SK-N-SH (cell line): Measurements from ENCODE around the gene PEX12. TPM values are rescaled to one million over a fixed set of nuclear protein-coding genes. Genes with fewer than 3 reads are reported as not detected.

Source experiments
- CTCF ChIA-PET: fragments of 300-600, 350-600 bp; formaldehyde crosslinking; extraction: SDS; loops from one replicate; lab custom pipeline; 2021; lab: Yijun Ruan, JAX
- POLR2A ChIA-PET: fragments of 350-600 bp; sonication (Branson Sonifier 250); formaldehyde crosslinking; extraction: SDS; loops from one replicate; lab custom pipeline; 2020; ENCODE audit warnings: antibody characterized with exemption, inconsistent platforms; lab: Yijun Ruan, JAX
- DNase-seq: peaks from one replicate; pipeline ENCODE4 v3.0.0; 2012
- H2AFZ ChIP-seq: fragments of 200-600 bp; sonication (generic); 2 replicates; pipeline ENCODE4 v1.8.1; 2016; ENCODE audit warnings: antibody characterized with exemption, mild to moderate bottlenecking, low read depth
- H3F3A ChIP-seq: fragments of 200-600 bp; sonication (generic); replicated peaks from 2 replicates; pipeline ENCODE3; 2016; ENCODE audit warnings: antibody characterized with exemption, mild to moderate bottlenecking; ENCODE audit not compliant: insufficient read depth
- H3K27ac ChIP-seq, 2 experiments: fragments of 200-500 bp in 1 of 2; fragments of 200-600 bp in 1 of 2; sonication (Bioruptor generic) in 1 of 2; sonication (generic), shearing (Covaris generic) in 1 of 2; 2 replicates each; pipeline versions ENCODE4 v1.5.1 to v1.6.1; 2014 to 2016; ENCODE audit warnings: low read depth in 2 of 2, inconsistent platforms in 1 of 2, low read length in 1 of 2, mild to moderate bottlenecking in 1 of 2, mixed read lengths in 1 of 2
- H3K27me3 ChIP-seq: fragments of 200-600 bp; sonication (generic), shearing (Covaris generic); 2 replicates; pipeline ENCODE4 v1.6.1; 2016; ENCODE audit warnings: mixed run types; ENCODE audit not compliant: insufficient read depth
- H3K36me3 ChIP-seq, 2 experiments: fragments of 200-500 bp in 1 of 2; fragments of 200-600 bp in 1 of 2; sonication (Bioruptor generic) in 1 of 2; sonication (generic) in 1 of 2; replicated peaks in 1 of 2; 2 replicates each; pipeline versions ENCODE3 to v1.5.1; 2014 to 2016; ENCODE audit warnings: low read length in 1 of 2, mild to moderate bottlenecking in 1 of 2; ENCODE audit not compliant: insufficient read depth in 2 of 2, control insufficient read depth in 1 of 2
- H3K4me1 ChIP-seq, 2 experiments: fragments of 200-500 bp in 1 of 2; fragments of 200-600 bp in 1 of 2; sonication (Bioruptor generic) in 1 of 2; sonication (generic), shearing (Covaris generic) in 1 of 2; 2 replicates each; pipeline versions ENCODE4 v1.5.1 to v1.6.1; 2014 to 2016; ENCODE audit warnings: low read depth in 1 of 2, low read length in 1 of 2, mixed run types in 1 of 2; ENCODE audit not compliant: insufficient read depth in 2 of 2, control insufficient read depth in 1 of 2
- H3K4me2 ChIP-seq: fragments of 200-600 bp; sonication (generic), shearing (Covaris generic); 2 replicates; pipeline ENCODE4 v1.6.1; 2017; ENCODE audit warnings: mixed run types
- H3K4me3 ChIP-seq, 2 experiments: fragments of 200-500 bp in 1 of 2; fragments of 200-600 bp in 1 of 2; sonication (Bioruptor generic) in 1 of 2; sonication (generic), shearing (Covaris generic) in 1 of 2; 2 replicates each; pipeline versions ENCODE4 v1.5.1 to v1.8.1; 2014 to 2016; ENCODE audit warnings: low read depth in 2 of 2, inconsistent platforms in 1 of 2, low read length in 1 of 2, mild to moderate bottlenecking in 1 of 2, mixed read lengths in 1 of 2, moderate library complexity in 1 of 2
- H3K79me2 ChIP-seq: fragments of 200-600 bp; sonication (generic); 2 replicates; pipeline ENCODE4 v1.8.1; 2017; ENCODE audit warnings: mild to moderate bottlenecking; ENCODE audit not compliant: insufficient read depth
- H3K9ac ChIP-seq: fragments of 200-600 bp; sonication (generic); 2 replicates; pipeline ENCODE4 v1.6.1; 2017; ENCODE audit warnings: mixed run types
- H3K9me2 ChIP-seq: fragments of 200-600 bp; sonication (generic); 2 replicates; pipeline ENCODE4 v1.6.1; 2017; ENCODE audit warnings: mixed run types
- H3K9me3 ChIP-seq: fragments of 200-600 bp; sonication (generic); 2 replicates; pipeline ENCODE4 v1.6.1; 2017; ENCODE audit warnings: mixed run types, mild to moderate bottlenecking, moderate library complexity
- H4K20me1 ChIP-seq: fragments of 200-600 bp; sonication (generic); 2 replicates; pipeline ENCODE4 v1.6.1; 2017; ENCODE audit warnings: mild to moderate bottlenecking, mixed run types; ENCODE audit not compliant: insufficient read depth
- ELF1 ChIP-seq: IDR thresholded peaks from 2 replicates; pipeline ENCODE4 v1.4.0; 2012
- FOXJ3 ChIP-seq: sonication (generic); formaldehyde crosslinking; IDR thresholded peaks from 2 replicates; pipeline ENCODE4 v1.5.1; 2020; ENCODE audit warnings: mild to moderate bottlenecking, missing genetic modification reagents
- FOXM1 ChIP-seq: IDR thresholded peaks from 2 replicates; pipeline ENCODE4 v1.4.0; 2012; ENCODE audit warnings: low read depth, mild to moderate bottlenecking
- JUND ChIP-seq: IDR thresholded peaks from 2 replicates; pipeline ENCODE4 v1.4.0; 2012
- MEF2A ChIP-seq: IDR thresholded peaks from 2 replicates; pipeline ENCODE4 v1.4.0; 2012; ENCODE audit warnings: low read depth, borderline replicate concordance
- MXI1 ChIP-seq: IDR thresholded peaks from 2 replicates; pipeline ENCODE4 v1.6.1; 2012; ENCODE audit warnings: mild to moderate bottlenecking, low read depth, low read length, improper control_type of control experiment
- NFIC ChIP-seq: IDR thresholded peaks from 2 replicates; pipeline ENCODE4 v1.4.0; 2012; ENCODE audit warnings: borderline replicate concordance
- RAD21 ChIP-seq: IDR thresholded peaks from 2 replicates; pipeline ENCODE4 v1.6.1; 2012; ENCODE audit warnings: mild to moderate bottlenecking, low read length
- RCOR1 ChIP-seq: fragments of 150-350 bp; IDR thresholded peaks from 2 replicates; pipeline ENCODE4 v1.6.1; 2017; ENCODE audit warnings: antibody characterized with exemption, low read length
- RFX5 ChIP-seq: IDR thresholded peaks from 2 replicates; pipeline ENCODE4 v1.6.1; 2012; ENCODE audit warnings: mild to moderate bottlenecking, improper control_type of control experiment, low read length
- RXRA ChIP-seq: IDR thresholded peaks from 2 replicates; pipeline ENCODE4 v1.4.0; 2012; ENCODE audit warnings: low read depth, mild to moderate bottlenecking, borderline replicate concordance
- TAF1 ChIP-seq: IDR thresholded peaks from 2 replicates; pipeline ENCODE4 v1.6.1; 2012; ENCODE audit warnings: low read depth, mild to moderate bottlenecking, low read length, moderate library complexity, borderline replicate concordance
- TCF12 ChIP-seq: IDR thresholded peaks from 2 replicates; pipeline ENCODE4 v1.4.0; 2012
- TEAD4 ChIP-seq: IDR thresholded peaks from 2 replicates; pipeline ENCODE4 v1.4.0; 2012; ENCODE audit warnings: mild to moderate bottlenecking, borderline replicate concordance; ENCODE audit not compliant: insufficient read depth
- YY1 ChIP-seq: IDR thresholded peaks from 2 replicates; pipeline ENCODE4 v1.4.0; 2012; ENCODE audit warnings: low read depth, mild to moderate bottlenecking
- WGBS: methylation state at CpG from one replicate; pipeline ENCODE4 v1.1.6; 2017; ENCODE audit warnings: low lambda C conversion rate; 5-methylcytosine and 5-hydroxymethylcytosine counted together
- polyA plus RNA-seq, 3 experiments: library from polyadenylated mRNA; depleted of rRNA; stranded (reverse); fragments of >200 nt; gene quantifications; 2 replicates each; pipeline ENCODE4 v1.2.3, GENCODE V29; 2012
- TF ChIP-seq, protein P1 (sequence below): IDR thresholded peaks from 2 replicates; pipeline ENCODE4 v1.4.0; 2012; ENCODE audit warnings: low read depth, borderline replicate concordance
- TF ChIP-seq, protein P2 (sequence below): fragments of 150-350 bp; IDR thresholded peaks from 2 replicates; pipeline ENCODE4 v1.6.1; 2017; ENCODE audit warnings: antibody characterized with exemption, low read length, low read depth, borderline replicate concordance
- TF ChIP-seq, protein P3 (sequence below): IDR thresholded peaks from 2 replicates; pipeline ENCODE4; 2012
- TF ChIP-seq, protein P4 (sequence below): fragments of 200-600 bp; sonication (generic); IDR thresholded peaks from 2 replicates; pipeline ENCODE4 v1.6.1; 2017; ENCODE audit warnings: antibody characterized with exemption, mild to moderate bottlenecking, moderate library complexity
- TF ChIP-seq, protein P5 (sequence below): IDR thresholded peaks from 2 replicates; pipeline ENCODE4 v1.4.0; 2012; ENCODE audit warnings: low read depth

The PEX12 gene
- polyA plus RNA-seq, 1 of the 3 experiments (the other 2 are of a cell fraction) = 4.3 TPM

DNA sequence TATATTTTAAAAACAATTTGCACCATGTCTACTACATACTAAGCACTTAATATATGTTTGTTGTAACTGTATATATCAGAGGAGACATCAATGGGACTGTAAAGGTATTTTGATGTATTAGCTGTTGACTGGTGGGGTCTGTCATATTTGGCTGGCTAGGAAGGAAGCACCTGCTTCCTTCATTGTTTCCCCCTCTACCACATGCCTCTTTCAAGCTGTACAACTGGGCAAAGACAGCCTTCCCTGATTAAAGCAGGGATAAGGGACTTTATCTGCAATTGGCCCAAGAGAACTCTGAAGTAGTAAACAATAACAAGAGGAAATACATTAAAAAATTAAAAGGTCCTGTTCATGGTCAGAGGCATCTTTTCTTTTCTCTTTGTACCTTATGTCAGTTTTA is 35.4 kb downstream of the PEX12 start:
- POLR2A ChIA-PET = no interaction called here
- H3K4me2 ChIP-seq = no peak overlapping the region
- CTCF ChIA-PET = interaction anchor here (1.7 to 4.3 kb wide), 2 partner anchors 10 to 230 kb away, joined by 8 to 26 read pairs; no protein-coding TSS in a partner anchor
- no peak overlapping the region for H3K9ac ChIP-seq
- no peak overlapping the region for H3K4me3 ChIP-seq
- no peaks in the 10 kb centered on the region; the same call in 1 of the 2 replicates for H4K20me1 ChIP-seq
- no peak for DNase-seq
- no peaks in the 10 kb centered on the region for H3K4me1 ChIP-seq
- H3K36me3 ChIP-seq = no peaks in the 10 kb centered on the region
- peaks cover 36% of the 10 kb centered on the region for H3K27me3 ChIP-seq
- TF ChIP-seq MXI1 = no peak
- TF ChIP-seq, protein P1, sequence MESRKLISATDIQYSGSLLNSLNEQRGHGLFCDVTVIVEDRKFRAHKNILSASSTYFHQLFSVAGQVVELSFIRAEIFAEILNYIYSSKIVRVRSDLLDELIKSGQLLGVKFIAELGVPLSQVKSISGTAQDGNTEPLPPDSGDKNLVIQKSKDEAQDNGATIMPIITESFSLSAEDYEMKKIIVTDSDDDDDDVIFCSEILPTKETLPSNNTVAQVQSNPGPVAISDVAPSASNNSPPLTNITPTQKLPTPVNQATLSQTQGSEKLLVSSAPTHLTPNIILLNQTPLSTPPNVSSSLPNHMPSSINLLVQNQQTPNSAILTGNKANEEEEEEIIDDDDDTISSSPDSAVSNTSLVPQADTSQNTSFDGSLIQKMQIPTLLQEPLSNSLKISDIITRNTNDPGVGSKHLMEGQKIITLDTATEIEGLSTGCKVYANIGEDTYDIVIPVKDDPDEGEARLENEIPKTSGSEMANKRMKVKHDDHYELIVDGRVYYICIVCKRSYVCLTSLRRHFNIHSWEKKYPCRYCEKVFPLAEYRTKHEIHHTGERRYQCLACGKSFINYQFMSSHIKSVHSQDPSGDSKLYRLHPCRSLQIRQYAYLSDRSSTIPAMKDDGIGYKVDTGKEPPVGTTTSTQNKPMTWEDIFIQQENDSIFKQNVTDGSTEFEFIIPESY = no peak
- TF ChIP-seq, protein P2, sequence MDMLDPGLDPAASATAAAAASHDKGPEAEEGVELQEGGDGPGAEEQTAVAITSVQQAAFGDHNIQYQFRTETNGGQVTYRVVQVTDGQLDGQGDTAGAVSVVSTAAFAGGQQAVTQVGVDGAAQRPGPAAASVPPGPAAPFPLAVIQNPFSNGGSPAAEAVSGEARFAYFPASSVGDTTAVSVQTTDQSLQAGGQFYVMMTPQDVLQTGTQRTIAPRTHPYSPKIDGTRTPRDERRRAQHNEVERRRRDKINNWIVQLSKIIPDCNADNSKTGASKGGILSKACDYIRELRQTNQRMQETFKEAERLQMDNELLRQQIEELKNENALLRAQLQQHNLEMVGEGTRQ = no peak
- TF ChIP-seq YY1 = no peak
- no peak for TF ChIP-seq FOXM1
- TF ChIP-seq ELF1 = no peak
- TF ChIP-seq RFX5 = no peak
- no peak for TF ChIP-seq TEAD4
- TF ChIP-seq RCOR1 = no peak
- TF ChIP-seq, protein P3, sequence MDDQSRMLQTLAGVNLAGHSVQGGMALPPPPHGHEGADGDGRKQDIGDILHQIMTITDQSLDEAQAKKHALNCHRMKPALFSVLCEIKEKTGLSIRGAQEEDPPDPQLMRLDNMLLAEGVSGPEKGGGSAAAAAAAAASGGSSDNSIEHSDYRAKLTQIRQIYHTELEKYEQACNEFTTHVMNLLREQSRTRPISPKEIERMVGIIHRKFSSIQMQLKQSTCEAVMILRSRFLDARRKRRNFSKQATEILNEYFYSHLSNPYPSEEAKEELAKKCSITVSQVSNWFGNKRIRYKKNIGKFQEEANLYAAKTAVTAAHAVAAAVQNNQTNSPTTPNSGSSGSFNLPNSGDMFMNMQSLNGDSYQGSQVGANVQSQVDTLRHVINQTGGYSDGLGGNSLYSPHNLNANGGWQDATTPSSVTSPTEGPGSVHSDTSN = no peak
- no peak overlapping the region for H2AFZ ChIP-seq
- no peak overlapping the region for H3K27ac ChIP-seq
- H3K9me3 ChIP-seq = no peaks in the 10 kb centered on the region
- no peaks in the 10 kb centered on the region for H3K9me2 ChIP-seq
- no peaks in the 10 kb centered on the region for H3K79me2 ChIP-seq
- H3F3A ChIP-seq = peaks cover 1% of the 10 kb centered on the region

DNA sequence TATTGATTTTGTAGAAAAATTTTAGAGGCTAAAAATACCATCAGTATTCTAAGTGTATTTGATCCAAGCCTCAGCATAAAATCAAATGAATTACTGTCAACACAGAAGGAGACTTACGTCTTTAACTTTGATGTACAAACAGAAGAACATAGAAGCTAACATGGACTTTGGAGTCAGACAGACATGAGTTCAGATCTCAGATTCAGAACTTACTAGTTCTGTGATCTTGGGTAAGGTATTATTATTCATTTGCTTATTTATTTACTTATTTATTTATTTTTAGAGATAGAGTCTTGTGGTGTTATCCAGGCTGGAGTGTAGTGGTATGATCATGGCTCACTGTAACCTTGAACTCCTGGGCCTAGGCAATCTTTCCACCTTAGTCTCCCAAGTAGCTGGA is 36.9 kb downstream of the PEX12 start:
- Histone ChIP-seq H3K27me3 (peaks cover 20% of the 10 kb centered on the region; the same call in 1 of the 2 replicates), H3K4me3 (no peak overlapping the region; a peak in 1 of 4 replicates), H3K9me3 (no peaks in the 10 kb centered on the region), H3K36me3 (no peaks in the 10 kb centered on the region), H3K9ac (no peak overlapping the region; the same call in 1 of the 2 replicates), H4K20me1 (no peaks in the 10 kb centered on the region), H3K9me2 (no peaks in the 10 kb centered on the region), H2AFZ (peak overlapping the region; percentile 81), H3K4me2 (peak overlapping the region; percentile 77), H3F3A (peaks cover 5% of the 10 kb centered on the region), H3K27ac (no peak overlapping the region), H3K79me2 (no peaks in the 10 kb centered on the region), H3K4me1 (no peaks in the 10 kb centered on the region)
- 52% methylated on average over 1 of the region's 1 CpG for WGBS
- ChIA-PET POLR2A (no interaction called here), CTCF (interaction anchor here (1.0 to 4.3 kb wide), 4 partner anchors 8 to 229 kb away, joined by 3 to 26 read pairs (median 7); no protein-coding TSS in a partner anchor)
- DNase-seq = no peak
- TF ChIP-seq RAD21 (no peak), YY1 (no peak), NFIC (no peak), JUND (no peak), TCF12 (no peak), RXRA (no peak), TAF1 (no peak), FOXJ3 (no peak), MEF2A (no peak)
- TF ChIP-seq, protein P4, sequence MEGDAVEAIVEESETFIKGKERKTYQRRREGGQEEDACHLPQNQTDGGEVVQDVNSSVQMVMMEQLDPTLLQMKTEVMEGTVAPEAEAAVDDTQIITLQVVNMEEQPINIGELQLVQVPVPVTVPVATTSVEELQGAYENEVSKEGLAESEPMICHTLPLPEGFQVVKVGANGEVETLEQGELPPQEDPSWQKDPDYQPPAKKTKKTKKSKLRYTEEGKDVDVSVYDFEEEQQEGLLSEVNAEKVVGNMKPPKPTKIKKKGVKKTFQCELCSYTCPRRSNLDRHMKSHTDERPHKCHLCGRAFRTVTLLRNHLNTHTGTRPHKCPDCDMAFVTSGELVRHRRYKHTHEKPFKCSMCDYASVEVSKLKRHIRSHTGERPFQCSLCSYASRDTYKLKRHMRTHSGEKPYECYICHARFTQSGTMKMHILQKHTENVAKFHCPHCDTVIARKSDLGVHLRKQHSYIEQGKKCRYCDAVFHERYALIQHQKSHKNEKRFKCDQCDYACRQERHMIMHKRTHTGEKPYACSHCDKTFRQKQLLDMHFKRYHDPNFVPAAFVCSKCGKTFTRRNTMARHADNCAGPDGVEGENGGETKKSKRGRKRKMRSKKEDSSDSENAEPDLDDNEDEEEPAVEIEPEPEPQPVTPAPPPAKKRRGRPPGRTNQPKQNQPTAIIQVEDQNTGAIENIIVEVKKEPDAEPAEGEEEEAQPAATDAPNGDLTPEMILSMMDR = no peak
- TF ChIP-seq, protein P5, sequence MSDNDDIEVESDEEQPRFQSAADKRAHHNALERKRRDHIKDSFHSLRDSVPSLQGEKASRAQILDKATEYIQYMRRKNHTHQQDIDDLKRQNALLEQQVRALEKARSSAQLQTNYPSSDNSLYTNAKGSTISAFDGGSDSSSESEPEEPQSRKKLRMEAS = no peak
